Measurements from ENCODE around the gene SPATA31D1.

GRCh38 chr9:82012276-82012675 is 23.7 kb downstream of the SPATA31D1 start:
- TF ChIP-seq, protein P1, sequence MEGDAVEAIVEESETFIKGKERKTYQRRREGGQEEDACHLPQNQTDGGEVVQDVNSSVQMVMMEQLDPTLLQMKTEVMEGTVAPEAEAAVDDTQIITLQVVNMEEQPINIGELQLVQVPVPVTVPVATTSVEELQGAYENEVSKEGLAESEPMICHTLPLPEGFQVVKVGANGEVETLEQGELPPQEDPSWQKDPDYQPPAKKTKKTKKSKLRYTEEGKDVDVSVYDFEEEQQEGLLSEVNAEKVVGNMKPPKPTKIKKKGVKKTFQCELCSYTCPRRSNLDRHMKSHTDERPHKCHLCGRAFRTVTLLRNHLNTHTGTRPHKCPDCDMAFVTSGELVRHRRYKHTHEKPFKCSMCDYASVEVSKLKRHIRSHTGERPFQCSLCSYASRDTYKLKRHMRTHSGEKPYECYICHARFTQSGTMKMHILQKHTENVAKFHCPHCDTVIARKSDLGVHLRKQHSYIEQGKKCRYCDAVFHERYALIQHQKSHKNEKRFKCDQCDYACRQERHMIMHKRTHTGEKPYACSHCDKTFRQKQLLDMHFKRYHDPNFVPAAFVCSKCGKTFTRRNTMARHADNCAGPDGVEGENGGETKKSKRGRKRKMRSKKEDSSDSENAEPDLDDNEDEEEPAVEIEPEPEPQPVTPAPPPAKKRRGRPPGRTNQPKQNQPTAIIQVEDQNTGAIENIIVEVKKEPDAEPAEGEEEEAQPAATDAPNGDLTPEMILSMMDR (conservative IDR thresholded peaks at IDR 0.05 in 1 of 2, IDR thresholded peaks at IDR 0.05 in 1 of 2; ENCODE audit: low read depth in 1 of 2, low read length in 2 of 2): no peak
- TF ChIP-seq EZH2 (IDR thresholded peaks at IDR 0.05; ENCODE audit: low read length, missing control alignments): no peak

Data from fibroblast of lung (primary cell).